ENCODE measurements around the gene DDC. TPM values are rescaled to one million over a fixed set of nuclear protein-coding genes. Genes with fewer than 3 reads are reported as not detected.

Gene DDC
- total RNA-seq, 1 donor from 2014 or later = not detected

- TF ChIP-seq CTCF (IDR thresholded peaks at IDR 0.05) = no peak
- DNase-seq (ENCODE audit: low spot score) = no peak
- H3K4me1 Mint-ChIP-seq (ENCODE audit: low read depth) = peaks cover 10% of the 10 kb centered on the region
- no peak overlapping the region for H3K27ac Mint-ChIP-seq (ENCODE audit: unreplicated experiment)
- H3K9me3 Mint-ChIP-seq (ENCODE audit: low read depth) = no peaks in the 10 kb centered on the region
- H3K36me3 Mint-ChIP-seq (ENCODE audit: low read depth) = no peaks in the 10 kb centered on the region
- H3K27me3 Mint-ChIP-seq (ENCODE audit: low read depth) = peaks cover 28% of the 10 kb centered on the region
- no peak overlapping the region for H3K4me3 Mint-ChIP-seq (ENCODE audit: unreplicated experiment)
Measured at GRCh38 chr7:50509459-50509858, 55.7 kb downstream of the DDC start.

DNA sequence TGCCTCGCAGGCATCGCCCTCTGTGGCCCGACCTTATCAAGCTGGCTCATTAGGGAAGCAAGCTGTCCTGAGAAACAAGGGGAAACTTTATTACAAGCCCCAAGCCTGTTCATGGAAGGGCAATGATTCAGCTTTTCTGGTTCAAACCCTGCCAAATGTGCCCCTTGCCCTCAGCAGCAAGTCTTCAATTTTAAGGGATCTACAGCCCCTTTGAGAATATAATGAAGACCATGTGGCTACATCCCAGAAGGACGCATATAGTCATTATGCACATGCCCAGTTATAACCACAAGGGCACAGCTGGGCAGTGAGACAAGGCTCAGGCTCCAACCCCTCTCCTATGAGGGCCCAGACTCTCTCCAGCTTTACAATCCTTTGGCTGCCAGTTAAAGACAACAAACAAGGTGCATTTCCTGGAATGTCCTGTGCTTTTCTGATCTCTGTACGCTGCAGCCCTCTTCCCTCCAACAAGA is 56.7 kb downstream of the DDC start:
- Mint-ChIP-seq H3K4me3 (ENCODE audit: unreplicated experiment) (no peak overlapping the region), H3K27me3 (ENCODE audit: low read depth) (peaks cover 20% of the 10 kb centered on the region)
- no peak for TF ChIP-seq CTCF (IDR thresholded peaks at IDR 0.05)

GRCh38 chr7:50507898-50508470 is 57.2 kb downstream of the DDC start:
- Mint-ChIP-seq H3K36me3 (ENCODE audit: low read depth) (no peaks in the 10 kb centered on the region), H3K27me3 (ENCODE audit: low read depth) (peaks cover 17% of the 10 kb centered on the region), H3K4me1 (ENCODE audit: low read depth) (peaks cover 11% of the 10 kb centered on the region), H3K4me3 (ENCODE audit: unreplicated experiment) (no peak overlapping the region), H3K9me3 (ENCODE audit: low read depth) (no peaks in the 10 kb centered on the region), H3K27ac (ENCODE audit: unreplicated experiment) (no peak overlapping the region)
- TF ChIP-seq CTCF (IDR thresholded peaks at IDR 0.05) = no peak
- no peak for DNase-seq (ENCODE audit: low spot score)

More for the DNA sequence above, 56.7 kb downstream of the DDC start:
- Mint-ChIP-seq H3K9me3 (ENCODE audit: low read depth) (no peaks in the 10 kb centered on the region), H3K36me3 (ENCODE audit: low read depth) (no peaks in the 10 kb centered on the region), H3K27ac (ENCODE audit: unreplicated experiment) (no peak overlapping the region), H3K4me1 (ENCODE audit: low read depth) (peaks cover 10% of the 10 kb centered on the region)
- no peak for DNase-seq (ENCODE audit: low spot score)

DNA sequence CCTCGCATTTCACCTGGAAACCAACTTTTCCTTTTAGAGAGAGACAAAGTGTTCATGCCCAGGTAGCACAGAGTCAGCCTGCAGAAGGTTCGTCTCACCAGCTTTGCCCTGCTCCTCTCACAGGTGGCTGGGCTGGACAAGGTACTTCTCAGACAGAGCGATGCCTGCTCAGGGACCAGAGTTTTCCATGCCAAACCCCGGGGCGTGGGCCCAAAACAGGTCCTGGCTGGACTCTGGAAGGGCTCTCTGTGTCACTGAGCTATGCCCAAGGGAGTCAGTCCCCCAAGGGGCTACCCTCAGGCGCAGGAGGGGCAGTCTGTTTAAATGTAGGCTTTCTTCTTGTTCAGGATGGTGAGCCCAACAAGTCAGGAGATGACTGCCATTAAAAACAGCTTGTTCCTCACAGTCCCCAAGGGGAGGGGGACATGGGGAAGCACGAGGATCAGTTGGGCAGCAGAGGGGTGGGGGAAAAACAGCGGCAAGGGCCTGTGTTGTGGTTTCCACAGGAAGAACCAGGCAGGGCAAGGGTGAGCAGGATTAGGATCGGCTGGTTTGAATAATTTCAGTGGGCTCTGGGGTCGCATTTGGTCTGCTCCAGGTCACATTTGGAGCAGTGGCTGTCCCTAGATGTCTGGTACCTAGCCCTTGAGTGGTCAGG is 59.5 kb downstream of the DDC start:
- H3K36me3 Mint-ChIP-seq (ENCODE audit: low read depth) = peaks cover 3% of the 10 kb centered on the region
- no peak for TF ChIP-seq CTCF (IDR thresholded peaks at IDR 0.05)
- no peak overlapping the region for H3K4me3 Mint-ChIP-seq (ENCODE audit: unreplicated experiment)
- H3K4me1 Mint-ChIP-seq (ENCODE audit: low read depth) = peaks cover 30% of the 10 kb centered on the region
- peaks cover 4% of the 10 kb centered on the region for H3K9me3 Mint-ChIP-seq (ENCODE audit: low read depth)
- no peak for DNase-seq (ENCODE audit: low spot score)
- H3K27ac Mint-ChIP-seq (ENCODE audit: unreplicated experiment) = peak overlapping the region; percentile 45
- peaks cover 10% of the 10 kb centered on the region for H3K27me3 Mint-ChIP-seq (ENCODE audit: low read depth)

- TF ChIP-seq CTCF (IDR thresholded peaks at IDR 0.05) = no peak
- no peak for DNase-seq (ENCODE audit: low spot score)
- Mint-ChIP-seq H3K4me3 (ENCODE audit: unreplicated experiment) (no peak overlapping the region), H3K36me3 (ENCODE audit: low read depth) (peaks cover 3% of the 10 kb centered on the region), H3K9me3 (ENCODE audit: low read depth) (peaks cover 4% of the 10 kb centered on the region), H3K4me1 (ENCODE audit: low read depth) (peaks cover 30% of the 10 kb centered on the region), H3K27me3 (ENCODE audit: low read depth) (peaks cover 10% of the 10 kb centered on the region), H3K27ac (ENCODE audit: unreplicated experiment) (no peak overlapping the region)
Measured at GRCh38 chr7:50504646-50505546, 60.3 kb downstream of the DDC start.
